Endothelial cell (in vitro differentiated cells): ENCODE measurements around the gene FRMPD1. TPM values are rescaled to one million over a fixed set of nuclear protein-coding genes. Genes with fewer than 3 reads are reported as not detected.

ENCODE experiments used
- DNase-seq: peaks from one replicate; pipeline ENCODE4 v3.0.0; 2021; ENCODE audit warnings: low spot score
- H3K27ac Mint-ChIP-seq: one replicate; pipeline ENCODE4 v1.8.0; 2021; ENCODE audit warnings: mixed read lengths, inconsistent platforms; ENCODE audit not compliant: unreplicated experiment
- H3K27me3 Mint-ChIP-seq: one replicate; pipeline ENCODE4 v1.8.0; 2021; ENCODE audit warnings: mild to moderate bottlenecking, moderate library complexity, mixed read lengths, inconsistent platforms; ENCODE audit not compliant: unreplicated experiment
- H3K36me3 Mint-ChIP-seq: one replicate; pipeline ENCODE4 v1.8.0; 2021; ENCODE audit warnings: mild to moderate bottlenecking, low read depth, mixed read lengths, inconsistent platforms; ENCODE audit not compliant: unreplicated experiment
- H3K4me1 Mint-ChIP-seq: one replicate; pipeline ENCODE4 v1.8.0; 2021; ENCODE audit warnings: mild to moderate bottlenecking, mixed read lengths, inconsistent platforms; ENCODE audit not compliant: unreplicated experiment
- H3K4me3 Mint-ChIP-seq: one replicate; pipeline ENCODE4 v1.8.0; 2021; ENCODE audit warnings: mild to moderate bottlenecking, mixed read lengths, inconsistent platforms; ENCODE audit not compliant: unreplicated experiment
- H3K9me3 Mint-ChIP-seq: one replicate; pipeline ENCODE4 v1.8.0; 2021; ENCODE audit warnings: mixed read lengths, inconsistent platforms; ENCODE audit not compliant: unreplicated experiment
- CTCF ChIP-seq: fragments of 200-600 bp; sonication (generic); IDR thresholded peaks from one replicate; pipeline ENCODE4 v1.5.0; 2021; ENCODE audit warnings: antibody characterized with exemption; ENCODE audit not compliant: unreplicated experiment
- total RNA-seq: library from RNA; stranded (reverse); fragmentation: NEBNext Ultra II Directional; extraction: Animal tissue kit (Norgen Biotek cat#: 25700); gene quantifications from one replicate; pipeline ENCODE4 v1.2.1, GENCODE V29; 2021; ENCODE audit not compliant: unreplicated experiment

FRMPD1 gene
- total RNA-seq, 1 donor from 2014 or later, result 0.08 TPM

GRCh38 chr9:37652261-37652660 is 1.5 kb downstream of the FRMPD1 start:
- Mint-ChIP-seq H3K4me1 (peaks cover 6% of the 10 kb centered on the region), H3K27me3 (peaks cover 27% of the 10 kb centered on the region), H3K4me3 (no peak overlapping the region), H3K9me3 (no peaks in the 10 kb centered on the region), H3K27ac (no peak overlapping the region), H3K36me3 (no peaks in the 10 kb centered on the region)
- TF ChIP-seq CTCF, result no peak
- no peak for DNase-seq

- Mint-ChIP-seq H3K27ac (no peak overlapping the region), H3K36me3 (no peaks in the 10 kb centered on the region), H3K4me1 (peaks cover 6% of the 10 kb centered on the region), H3K4me3 (no peak overlapping the region), H3K27me3 (peaks cover 22% of the 10 kb centered on the region), H3K9me3 (no peaks in the 10 kb centered on the region)
- DNase-seq, result no peak
- no peak for TF ChIP-seq CTCF
These were observed 2.6 kb downstream of the FRMPD1 start for GRCh38 chr9:37653385-37653784.

- no peaks in the 10 kb centered on the region for H3K4me1 Mint-ChIP-seq
- H3K36me3 Mint-ChIP-seq, result no peaks in the 10 kb centered on the region
- no peak overlapping the region for H3K27ac Mint-ChIP-seq
- H3K27me3 Mint-ChIP-seq, result peaks cover 9% of the 10 kb centered on the region
- no peaks in the 10 kb centered on the region for H3K9me3 Mint-ChIP-seq
- no peak for TF ChIP-seq CTCF
- no peak for DNase-seq
- H3K4me3 Mint-ChIP-seq, result no peak overlapping the region
These were observed 6.2 kb downstream of the FRMPD1 start for GRCh38 chr9:37656936-37657335.

GRCh38 chr9:37660691-37661090 is 9.9 kb downstream of the FRMPD1 start:
- Mint-ChIP-seq H3K4me1 (no peaks in the 10 kb centered on the region), H3K36me3 (no peaks in the 10 kb centered on the region), H3K4me3 (no peak overlapping the region), H3K9me3 (no peaks in the 10 kb centered on the region), H3K27me3 (peaks cover 2% of the 10 kb centered on the region), H3K27ac (no peak overlapping the region)
- no peak for TF ChIP-seq CTCF
- DNase-seq, result no peak

- no peak for DNase-seq
- Mint-ChIP-seq H3K4me1 (no peaks in the 10 kb centered on the region), H3K27me3 (peaks cover 2% of the 10 kb centered on the region), H3K27ac (no peak overlapping the region), H3K36me3 (no peaks in the 10 kb centered on the region), H3K4me3 (no peak overlapping the region), H3K9me3 (no peaks in the 10 kb centered on the region)
- no peak for TF ChIP-seq CTCF
These were observed 13.2 kb downstream of the FRMPD1 start for GRCh38 chr9:37663926-37664325.
